ENCODE measurements around the gene CD99L2. TPM values are rescaled to one million over a fixed set of nuclear protein-coding genes. Genes with fewer than 3 reads are reported as not detected.

CD99L2 gene
- total RNA-seq, 1 donor from 2014 or later, result 12.5 TPM

GRCh38 chrX:150781677-150782076, 116.8 kb downstream of the CD99L2 start:
- ATAC-seq (ENCODE audit: low read depth) (no peak), DNase-seq (no peak)
- TF ChIP-seq, protein P1, sequence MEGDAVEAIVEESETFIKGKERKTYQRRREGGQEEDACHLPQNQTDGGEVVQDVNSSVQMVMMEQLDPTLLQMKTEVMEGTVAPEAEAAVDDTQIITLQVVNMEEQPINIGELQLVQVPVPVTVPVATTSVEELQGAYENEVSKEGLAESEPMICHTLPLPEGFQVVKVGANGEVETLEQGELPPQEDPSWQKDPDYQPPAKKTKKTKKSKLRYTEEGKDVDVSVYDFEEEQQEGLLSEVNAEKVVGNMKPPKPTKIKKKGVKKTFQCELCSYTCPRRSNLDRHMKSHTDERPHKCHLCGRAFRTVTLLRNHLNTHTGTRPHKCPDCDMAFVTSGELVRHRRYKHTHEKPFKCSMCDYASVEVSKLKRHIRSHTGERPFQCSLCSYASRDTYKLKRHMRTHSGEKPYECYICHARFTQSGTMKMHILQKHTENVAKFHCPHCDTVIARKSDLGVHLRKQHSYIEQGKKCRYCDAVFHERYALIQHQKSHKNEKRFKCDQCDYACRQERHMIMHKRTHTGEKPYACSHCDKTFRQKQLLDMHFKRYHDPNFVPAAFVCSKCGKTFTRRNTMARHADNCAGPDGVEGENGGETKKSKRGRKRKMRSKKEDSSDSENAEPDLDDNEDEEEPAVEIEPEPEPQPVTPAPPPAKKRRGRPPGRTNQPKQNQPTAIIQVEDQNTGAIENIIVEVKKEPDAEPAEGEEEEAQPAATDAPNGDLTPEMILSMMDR (IDR thresholded peaks at IDR 0.05), result no peak
- CTCF ChIA-PET, result no interaction called here
- Mint-ChIP-seq H3K9me3 (no peaks in the 10 kb centered on the region), H3K27me3 (no peaks in the 10 kb centered on the region), H3K36me3 (ENCODE audit: low read depth) (peaks cover 5% of the 10 kb centered on the region), H3K27ac (no peak overlapping the region), H3K4me1 (peaks cover 4% of the 10 kb centered on the region), H3K4me3 (no peak overlapping the region)
- intact Hi-C loops (cut with micrococcal nuclease), result no loop called here
- POLR2A ChIA-PET, result no interaction called here

GRCh38 chrX:150779385-150779784, 119.1 kb downstream of the CD99L2 start:
- H3K4me3 Mint-ChIP-seq, result no peak overlapping the region
- CTCF ChIA-PET, result no interaction called here
- H3K36me3 Mint-ChIP-seq (ENCODE audit: low read depth), result peaks cover 13% of the 10 kb centered on the region
- H3K4me1 Mint-ChIP-seq, result peaks cover 4% of the 10 kb centered on the region
- TF ChIP-seq, protein P1 (IDR thresholded peaks at IDR 0.05), result no peak
- H3K27me3 Mint-ChIP-seq, result no peaks in the 10 kb centered on the region
- H3K9me3 Mint-ChIP-seq, result no peaks in the 10 kb centered on the region
- no peak for ATAC-seq (ENCODE audit: low read depth)
- no peak overlapping the region for H3K27ac Mint-ChIP-seq
- no peak for DNase-seq
- POLR2A ChIA-PET, result no interaction called here
- intact Hi-C loops (cut with micrococcal nuclease), result no loop called here

GRCh38 chrX:150777328-150777992, 121.0 kb downstream of the CD99L2 start:
- no peak for ATAC-seq (ENCODE audit: low read depth)
- CTCF ChIA-PET, result no interaction called here
- Mint-ChIP-seq H3K4me3 (no peak overlapping the region), H3K36me3 (ENCODE audit: low read depth) (peaks cover 16% of the 10 kb centered on the region), H3K27ac (no peak overlapping the region), H3K27me3 (no peaks in the 10 kb centered on the region), H3K9me3 (no peaks in the 10 kb centered on the region), H3K4me1 (peaks cover 4% of the 10 kb centered on the region)
- TF ChIP-seq, protein P1 (IDR thresholded peaks at IDR 0.05), result no peak
- POLR2A ChIA-PET, result no interaction called here
- DNase-seq, result no peak
- intact Hi-C loops (cut with micrococcal nuclease), result no loop called here

GRCh38 chrX:150775569-150776350, 122.7 kb downstream of the CD99L2 start:
- H3K27me3 Mint-ChIP-seq, result no peaks in the 10 kb centered on the region
- POLR2A ChIA-PET, result no interaction called here
- H3K4me1 Mint-ChIP-seq, result peaks cover 1% of the 10 kb centered on the region
- intact Hi-C loops (cut with micrococcal nuclease), result no loop called here
- ATAC-seq (ENCODE audit: low read depth) (no peak), DNase-seq (no peak)
- H3K9me3 Mint-ChIP-seq, result no peaks in the 10 kb centered on the region
- peaks cover 16% of the 10 kb centered on the region for H3K36me3 Mint-ChIP-seq (ENCODE audit: low read depth)
- H3K27ac Mint-ChIP-seq, result no peak overlapping the region
- TF ChIP-seq, protein P1 (IDR thresholded peaks at IDR 0.05), result no peak
- CTCF ChIA-PET, result interaction anchor here (1.3 kb wide), 1 partner anchor 306 kb away, joined by 5 read pairs; no protein-coding TSS in a partner anchor
- H3K4me3 Mint-ChIP-seq, result no peak overlapping the region

DNA sequence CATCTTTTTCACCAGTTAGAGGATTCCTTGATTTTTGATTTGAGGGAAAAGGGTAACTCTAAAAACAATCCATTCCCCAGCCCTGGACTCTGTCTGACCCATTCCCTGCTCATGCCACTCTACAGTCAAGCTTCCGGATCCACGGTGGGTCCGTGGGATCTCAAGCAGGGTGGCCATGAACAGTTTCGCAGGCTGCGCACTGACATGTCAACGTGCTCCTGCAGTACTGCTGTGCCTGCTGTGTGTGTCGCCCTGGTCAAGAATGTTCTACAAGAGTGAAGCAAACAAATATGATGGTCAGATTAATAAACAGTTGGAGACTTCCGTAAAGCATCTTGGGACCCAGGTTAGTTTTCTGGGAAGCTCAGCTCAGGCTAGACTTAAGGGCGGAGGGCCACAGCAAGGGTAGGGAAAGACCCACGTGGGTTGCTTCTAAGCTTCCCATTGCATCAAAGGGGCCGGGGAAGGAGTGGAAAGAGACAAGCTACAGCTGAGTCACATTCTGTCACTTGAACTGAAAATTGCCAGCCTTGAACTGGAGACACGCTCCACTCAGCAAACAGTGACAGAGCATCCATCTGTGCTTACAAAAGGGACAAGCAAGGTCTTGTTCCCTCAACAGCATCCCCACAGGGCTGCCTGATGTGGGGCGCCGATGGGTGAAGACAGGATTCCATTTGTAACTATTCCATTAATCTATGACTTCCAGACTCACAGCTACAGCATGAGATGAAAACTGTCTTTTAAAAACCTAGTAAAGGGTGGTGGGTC, 123.5 kb downstream of the CD99L2 start:
- Mint-ChIP-seq H3K27ac (no peak overlapping the region), H3K4me1 (peaks cover under 1% of the 10 kb centered on the region), H3K27me3 (no peaks in the 10 kb centered on the region), H3K4me3 (no peak overlapping the region), H3K9me3 (no peaks in the 10 kb centered on the region), H3K36me3 (ENCODE audit: low read depth) (peaks cover 16% of the 10 kb centered on the region)
- intact Hi-C loops (cut with micrococcal nuclease), result loop anchor here (5.0 kb wide), 1 partner anchor 907 kb away; no protein-coding TSS in a partner anchor
- POLR2A ChIA-PET, result no interaction called here
- CTCF ChIA-PET, result interaction anchor here (4.3 kb wide), 1 partner anchor 308 kb away, joined by 83 read pairs; no protein-coding TSS in a partner anchor
- ATAC-seq (ENCODE audit: low read depth), result no peak
- TF ChIP-seq, protein P1 (IDR thresholded peaks at IDR 0.05), result no peak
- no peak for DNase-seq

Data from activated B cell treated with CpG ODN at 0.5 μM for 24 hours (primary cell).